OCI-M2 (cell line): Measurements from ENCODE around the gene LRRN4.
"Not testable (repeated sequence)": the region's sequence is repeated elsewhere in the genome, so short reads cannot be mapped to it uniquely, and the experiment has no call there.

Experiments
- DNase-seq: peaks from one replicate; lab custom pipeline; 2025; ENCODE audit not compliant: unreplicated experiment; lab: John Stamatoyannopoulos, UW

The LRRN4 gene

GRCh38 chr20:6060213-6060612 lies 6.4 kb upstream of the LRRN4 start:
- no peak for DNase-seq

- no peak for DNase-seq
Observed at GRCh38 chr20:6058684-6059295, 4.9 kb upstream of the LRRN4 start.

GRCh38 chr20:6057691-6058090 lies 3.8 kb upstream of the LRRN4 start:
- DNase-seq = no peak

GRCh38 chr20:6057139-6057538 lies 3.3 kb upstream of the LRRN4 start:
- no peak for DNase-seq

- no peak for DNase-seq
Observed at GRCh38 chr20:6055981-6056569, 2.2 kb upstream of the LRRN4 start.

- no peak for DNase-seq
Observed at GRCh38 chr20:6055161-6055783, 1.4 kb upstream of the LRRN4 start.

- not testable (repeated sequence) for DNase-seq
Observed at GRCh38 chr20:6054689-6055051, 810 bp upstream of the LRRN4 start.

- no peak for DNase-seq
Observed at GRCh38 chr20:6053064-6053775, 640 bp downstream of the LRRN4 start.

- DNase-seq = no peak
Observed at GRCh38 chr20:6051505-6051904, 2.4 kb downstream of the LRRN4 start.

GRCh38 chr20:6048391-6048790 lies 5.5 kb downstream of the LRRN4 start:
- no peak for DNase-seq

- no peak for DNase-seq
Observed at GRCh38 chr20:6046432-6046831, 7.4 kb downstream of the LRRN4 start.

- no peak for DNase-seq
Observed at GRCh38 chr20:6045566-6045965, 8.3 kb downstream of the LRRN4 start.

GRCh38 chr20:6044115-6044514 lies 9.7 kb downstream of the LRRN4 start:
- no peak for DNase-seq

GRCh38 chr20:6041808-6042265 lies 12.0 kb downstream of the LRRN4 start:
- DNase-seq = no peak

- DNase-seq = no peak
Observed at GRCh38 chr20:6040958-6041807, 12.7 kb downstream of the LRRN4 start.

- DNase-seq = no peak
Observed at GRCh38 chr20:6040540-6040939, 13.3 kb downstream of the LRRN4 start.

GRCh38 chr20:6039766-6040165 lies 14.1 kb downstream of the LRRN4 start:
- DNase-seq = no peak

GRCh38 chr20:6038256-6038655 lies 15.6 kb downstream of the LRRN4 start:
- DNase-seq = no peak

GRCh38 chr20:6037082-6037481 lies 16.8 kb downstream of the LRRN4 start:
- DNase-seq = no peak

GRCh38 chr20:6036213-6036612 lies 17.6 kb downstream of the LRRN4 start:
- DNase-seq = no peak
